ENCODE measurements around the gene CAD.

CAD gene

DNA sequence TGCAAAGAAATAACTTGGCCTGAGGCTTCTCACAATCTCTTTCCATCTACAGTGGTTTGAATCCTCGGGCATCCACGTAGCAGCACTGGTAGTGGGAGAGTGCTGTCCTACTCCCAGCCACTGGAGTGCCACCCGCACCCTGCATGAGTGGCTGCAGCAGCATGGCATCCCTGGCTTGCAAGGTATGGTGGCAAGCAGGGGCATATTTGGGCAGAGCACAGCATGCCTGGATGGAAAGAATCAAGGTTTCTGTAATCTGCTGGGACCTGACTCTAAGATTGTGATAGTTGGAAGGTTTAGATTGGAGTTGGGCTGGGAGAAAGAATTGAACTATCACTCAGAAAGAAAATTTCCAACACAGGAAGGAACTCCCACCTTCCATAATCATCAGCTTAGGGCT, 4.0 kb downstream of the CAD start:
- H3K27ac ChIP-seq: no peak overlapping the region
- TF ChIP-seq, protein P1, sequence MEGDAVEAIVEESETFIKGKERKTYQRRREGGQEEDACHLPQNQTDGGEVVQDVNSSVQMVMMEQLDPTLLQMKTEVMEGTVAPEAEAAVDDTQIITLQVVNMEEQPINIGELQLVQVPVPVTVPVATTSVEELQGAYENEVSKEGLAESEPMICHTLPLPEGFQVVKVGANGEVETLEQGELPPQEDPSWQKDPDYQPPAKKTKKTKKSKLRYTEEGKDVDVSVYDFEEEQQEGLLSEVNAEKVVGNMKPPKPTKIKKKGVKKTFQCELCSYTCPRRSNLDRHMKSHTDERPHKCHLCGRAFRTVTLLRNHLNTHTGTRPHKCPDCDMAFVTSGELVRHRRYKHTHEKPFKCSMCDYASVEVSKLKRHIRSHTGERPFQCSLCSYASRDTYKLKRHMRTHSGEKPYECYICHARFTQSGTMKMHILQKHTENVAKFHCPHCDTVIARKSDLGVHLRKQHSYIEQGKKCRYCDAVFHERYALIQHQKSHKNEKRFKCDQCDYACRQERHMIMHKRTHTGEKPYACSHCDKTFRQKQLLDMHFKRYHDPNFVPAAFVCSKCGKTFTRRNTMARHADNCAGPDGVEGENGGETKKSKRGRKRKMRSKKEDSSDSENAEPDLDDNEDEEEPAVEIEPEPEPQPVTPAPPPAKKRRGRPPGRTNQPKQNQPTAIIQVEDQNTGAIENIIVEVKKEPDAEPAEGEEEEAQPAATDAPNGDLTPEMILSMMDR (conservative IDR thresholded peaks at IDR 0.05): no peak

DNA sequence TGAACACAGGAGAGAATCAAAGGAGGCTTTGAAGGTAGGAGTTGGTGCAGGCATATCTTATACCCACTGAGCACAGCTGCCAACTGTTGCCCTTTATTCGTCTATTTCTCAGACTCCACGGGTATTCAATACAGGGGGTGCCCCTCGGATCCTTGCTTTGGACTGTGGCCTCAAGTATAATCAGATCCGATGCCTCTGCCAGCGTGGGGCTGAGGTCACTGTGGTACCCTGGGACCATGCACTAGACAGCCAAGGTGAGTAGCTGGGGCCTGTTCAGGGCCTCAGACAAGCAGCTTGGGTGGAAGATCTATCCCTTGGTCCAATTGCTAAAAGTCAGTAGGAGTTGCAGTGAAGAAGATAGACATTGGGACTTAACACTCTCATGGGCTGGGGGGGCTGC, 5.2 kb downstream of the CAD start:
- no peak overlapping the region for H3K27ac ChIP-seq
- TF ChIP-seq, protein P1 (conservative IDR thresholded peaks at IDR 0.05): no peak

DNA sequence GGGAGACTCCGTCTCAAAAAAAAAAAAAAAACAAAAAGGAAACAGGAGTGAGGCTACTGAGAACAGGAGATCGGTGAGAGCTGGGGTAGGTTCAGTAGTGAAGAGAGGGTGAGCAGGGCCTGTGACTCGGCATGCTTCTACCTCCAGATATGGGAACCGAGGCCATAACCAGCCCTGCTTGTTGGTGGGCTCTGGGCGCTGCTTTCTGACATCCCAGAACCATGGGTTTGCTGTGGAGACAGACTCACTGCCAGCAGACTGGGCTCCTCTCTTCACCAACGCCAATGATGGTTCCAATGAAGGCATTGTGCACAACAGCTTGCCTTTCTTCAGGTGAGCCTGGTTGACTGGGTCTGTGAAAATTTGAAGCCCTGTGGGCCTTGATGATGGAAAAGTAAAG, 6.2 kb downstream of the CAD start:
- TF ChIP-seq, protein P1 (conservative IDR thresholded peaks at IDR 0.05): no peak
- no peak overlapping the region for H3K27ac ChIP-seq

DNA sequence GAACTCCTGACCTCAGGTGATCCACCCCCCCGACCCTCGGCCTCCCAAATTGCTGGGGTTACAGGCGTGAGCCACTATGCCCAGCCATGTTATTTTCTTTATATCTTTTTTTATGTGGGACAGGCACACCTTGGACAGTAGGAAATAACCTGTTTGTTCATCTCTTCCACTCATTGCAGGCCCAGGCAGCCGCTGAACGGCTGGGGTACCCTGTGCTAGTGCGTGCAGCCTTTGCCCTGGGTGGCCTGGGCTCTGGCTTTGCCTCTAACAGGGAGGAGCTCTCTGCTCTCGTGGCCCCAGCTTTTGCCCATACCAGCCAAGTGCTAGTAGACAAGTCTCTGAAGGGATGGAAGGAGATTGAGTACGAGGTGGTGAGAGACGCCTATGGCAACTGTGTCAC, 8.4 kb downstream of the CAD start:
- TF ChIP-seq, protein P1 (conservative IDR thresholded peaks at IDR 0.05): no peak
- no peak overlapping the region for H3K27ac ChIP-seq

DNA sequence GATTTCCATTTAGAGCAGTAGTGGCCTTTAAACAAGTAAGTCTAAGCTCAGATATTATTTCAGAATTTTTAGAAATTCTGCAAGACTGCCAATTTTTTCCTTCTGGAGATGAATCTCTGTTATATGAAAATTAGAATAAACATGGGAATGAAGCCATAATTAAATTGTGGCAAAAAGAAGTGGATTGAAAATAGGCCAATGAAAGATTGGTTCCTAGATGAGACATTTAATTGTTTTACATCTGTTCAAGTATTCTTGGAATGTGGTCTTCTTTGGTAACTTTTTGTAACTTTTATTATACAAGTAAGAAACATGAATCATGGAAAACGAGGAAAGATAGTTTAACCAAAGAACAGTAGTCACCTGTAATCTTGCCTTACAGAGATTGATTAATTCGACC, 10.3 kb downstream of the CAD start:
- no peak overlapping the region for H3K27ac ChIP-seq
- TF ChIP-seq, protein P1 (conservative IDR thresholded peaks at IDR 0.05): no peak

DNA sequence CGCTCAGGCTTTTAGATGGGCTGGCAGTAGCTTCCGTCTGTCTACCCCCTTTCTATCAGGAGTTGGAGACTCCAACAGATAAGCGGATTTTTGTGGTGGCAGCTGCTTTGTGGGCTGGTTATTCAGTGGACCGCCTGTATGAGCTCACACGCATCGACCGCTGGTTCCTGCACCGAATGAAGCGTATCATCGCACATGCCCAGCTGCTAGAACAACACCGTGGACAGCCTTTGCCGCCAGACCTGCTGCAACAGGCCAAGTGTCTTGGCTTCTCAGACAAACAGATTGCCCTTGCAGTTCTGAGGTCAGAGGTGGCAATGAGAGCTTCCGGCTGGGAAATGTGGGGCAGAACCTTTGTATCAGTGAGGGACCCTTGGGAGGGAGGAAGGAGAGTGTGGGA, 14.8 kb downstream of the CAD start:
- TF ChIP-seq, protein P1 (conservative IDR thresholded peaks at IDR 0.05): no peak
- no peak overlapping the region for H3K27ac ChIP-seq

DNA sequence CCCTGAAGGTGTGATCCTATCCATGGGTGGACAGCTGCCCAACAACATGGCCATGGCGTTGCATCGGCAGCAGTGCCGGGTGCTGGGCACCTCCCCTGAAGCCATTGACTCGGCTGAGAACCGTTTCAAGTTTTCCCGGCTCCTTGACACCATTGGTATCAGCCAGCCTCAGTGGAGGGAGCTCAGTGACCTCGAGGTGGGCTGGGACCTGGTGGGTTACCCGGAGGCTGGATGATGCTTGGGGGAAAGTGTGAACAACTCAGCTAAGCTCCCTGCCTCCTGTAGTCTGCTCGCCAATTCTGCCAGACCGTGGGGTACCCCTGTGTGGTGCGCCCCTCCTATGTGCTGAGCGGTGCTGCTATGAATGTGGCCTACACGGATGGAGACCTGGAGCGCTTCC, 16.2 kb downstream of the CAD start:
- TF ChIP-seq, protein P1 (conservative IDR thresholded peaks at IDR 0.05): no peak
- H3K27ac ChIP-seq: no peak overlapping the region

DNA sequence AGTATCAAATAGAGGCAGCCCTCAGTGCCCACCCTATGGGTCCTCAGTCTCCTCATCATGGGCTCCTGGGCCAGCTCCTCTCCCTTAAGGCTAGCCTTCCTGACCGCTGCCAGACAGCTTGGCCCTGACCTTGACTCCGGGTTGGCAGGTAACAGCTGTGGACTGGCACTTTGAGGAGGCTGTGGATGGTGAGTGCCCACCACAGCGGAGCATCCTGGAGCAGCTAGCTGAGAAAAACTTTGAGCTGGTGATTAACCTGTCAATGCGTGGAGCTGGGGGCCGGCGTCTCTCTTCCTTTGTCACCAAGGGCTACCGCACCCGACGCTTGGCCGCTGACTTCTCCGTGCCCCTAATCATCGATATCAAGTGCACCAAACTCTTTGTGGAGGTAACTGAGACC, 19.0 kb downstream of the CAD start:
- no peak overlapping the region for H3K27ac ChIP-seq
- TF ChIP-seq, protein P1 (conservative IDR thresholded peaks at IDR 0.05): no peak

Data from VCaP (cell line).